B cell (primary cell): ENCODE measurements around the gene TIMP2. TPM values are rescaled to one million over a fixed set of nuclear protein-coding genes. Genes with fewer than 3 reads are reported as not detected.

Experiments
- ATAC-seq: fragments of 200-7000 bp; cut with Tn5 transposase; one replicate; pipeline ENCODE4 v1.10.0; 2021; ENCODE audit warnings: low read depth, mild to moderate bottlenecking, moderate number of reproducible peaks, moderate library complexity
- CTCF ChIA-PET: fragments of 350-600 bp; sonication (Branson Sonifier 250); formaldehyde crosslinking; loops from one replicate; lab custom pipeline; 2021; ENCODE audit warnings: antibody characterized with exemption, inconsistent platforms; lab: Charles Lee
- POLR2A ChIA-PET: fragments of 350-600 bp; sonication (Branson Sonifier 250); formaldehyde crosslinking; loops from one replicate; lab custom pipeline; 2021; ENCODE audit warnings: antibody characterized with exemption; lab: Charles Lee
- DNase-seq: peaks from one replicate; pipeline ENCODE4 v3.0.0; 2013
- H2AFZ ChIP-seq: 2 replicates; pipeline ENCODE4 v1.6.1; 2012; ENCODE audit warnings: mild to moderate bottlenecking, low read depth, low read length; ENCODE audit not compliant: insufficient read depth, poor library complexity, severe bottlenecking
- H3K27ac ChIP-seq, 2 donors: 1 replicate in 1 of 2; 2 replicates in 1 of 2; pipeline ENCODE4 v1.5.1; 2012 to 2013; ENCODE audit warnings: low read length in 2 of 2, mild to moderate bottlenecking in 2 of 2, moderate library complexity in 1 of 2
- H3K27me3 ChIP-seq, 4 experiments: fragments of 200-600 bp in 1 of 4; sonication (generic) in 1 of 4; replicated peaks in 1 of 4; 1 replicate in 2 of 4; 2 replicates in 2 of 4; pipeline versions ENCODE4 v1.6.1 to v1.7.0; 2013 to 2016; ENCODE audit warnings: low read length in 3 of 4, mild to moderate bottlenecking in 2 of 4, mixed read lengths in 1 of 4, moderate library complexity in 1 of 4; ENCODE audit not compliant: insufficient read depth in 4 of 4, control insufficient read depth in 3 of 4; ENCODE audit errors: control extremely low read depth in 1 of 4
- H3K36me3 ChIP-seq, 2 experiments: replicated peaks in 1 of 2; 1 replicate in 1 of 2; 2 replicates in 1 of 2; pipeline versions ENCODE4 v1.6.1 to v1.7.1; 2013; ENCODE audit warnings: low read length in 1 of 2; ENCODE audit not compliant: insufficient read depth in 2 of 2, control insufficient read depth in 1 of 2; ENCODE audit errors: control extremely low read depth in 1 of 2, extremely low read depth in 1 of 2
- H3K4me1 ChIP-seq, 2 donors: fragments of 200-600 bp in 1 of 2; sonication (generic) in 1 of 2; 1 replicate in 1 of 2; 2 replicates in 1 of 2; pipeline versions ENCODE4 v1.5.1 to v1.6.1; 2013 to 2017; ENCODE audit warnings: low read length in 2 of 2; ENCODE audit not compliant: control insufficient read depth in 2 of 2, insufficient read depth in 2 of 2
- H3K4me2 ChIP-seq: replicated peaks from 2 replicates; pipeline ENCODE3; 2012; ENCODE audit warnings: mild to moderate bottlenecking, low read depth, low read length; ENCODE audit not compliant: poor library complexity, severe bottlenecking
- H3K4me3 ChIP-seq, 5 experiments: fragments of 200-600 bp in 1 of 5; sonication (generic) in 1 of 5; 1 replicate in 3 of 5; 2 replicates in 2 of 5; pipeline versions ENCODE4 v1.5.1 to v1.7.0; 2011 to 2016; ENCODE audit warnings: low read length in 4 of 5, mild to moderate bottlenecking in 4 of 5, low read depth in 2 of 5, control low read depth in 1 of 5, moderate library complexity in 1 of 5; ENCODE audit not compliant: insufficient read depth in 1 of 5; ENCODE audit errors: control extremely low read depth in 1 of 5, extremely low read depth in 1 of 5
- H3K79me2 ChIP-seq: fragments of 200-600 bp; sonication (generic); one replicate; pipeline ENCODE4 v1.6.0; 2016; ENCODE audit warnings: low read length; ENCODE audit not compliant: control insufficient read depth, insufficient read depth
- H3K9ac ChIP-seq: fragments of 200-600 bp; sonication (generic); 2 replicates; pipeline ENCODE4 v1.6.1; 2017; ENCODE audit warnings: mild to moderate bottlenecking, low read length, moderate library complexity
- H3K9me3 ChIP-seq, 3 donors: one replicate each; pipeline versions ENCODE4 v1.6.1 to v1.7.1; 2013; ENCODE audit warnings: low read length in 2 of 3; ENCODE audit not compliant: control insufficient read depth in 2 of 3, insufficient read depth in 1 of 3; ENCODE audit errors: control extremely low read depth in 1 of 3
- H4K20me1 ChIP-seq: 2 replicates; pipeline ENCODE4 v1.6.0; 2012; ENCODE audit warnings: mild to moderate bottlenecking, low read length; ENCODE audit not compliant: insufficient read depth, control insufficient read depth, poor library complexity, severe bottlenecking
- H3K27ac Mint-ChIP-seq: one replicate; pipeline ENCODE4 v1.8.0; 2021; ENCODE audit warnings: mixed read lengths
- H3K27me3 Mint-ChIP-seq: one replicate; pipeline ENCODE4 v1.8.0; 2021; ENCODE audit warnings: mixed read lengths
- H3K4me1 Mint-ChIP-seq: one replicate; pipeline ENCODE4 v1.8.0; 2021; ENCODE audit warnings: mixed read lengths
- H3K4me3 Mint-ChIP-seq: one replicate; pipeline ENCODE4 v1.8.0; 2021; ENCODE audit warnings: mixed read lengths
- H3K9me3 Mint-ChIP-seq: one replicate; pipeline ENCODE4 v1.8.0; 2022; ENCODE audit warnings: mixed read lengths; ENCODE audit not compliant: insufficient read depth
- CTCF ChIP-seq: fragments of 200-600 bp; IDR thresholded peaks from one replicate; pipeline ENCODE4 v1.8.0; 2022; ENCODE audit warnings: antibody characterized with exemption, mild to moderate bottlenecking
- EZH2 ChIP-seq: IDR thresholded peaks from 2 replicates; pipeline ENCODE4 v1.6.1; 2012; ENCODE audit warnings: borderline replicate concordance, low read depth, mild to moderate bottlenecking, moderate library complexity, low read length; ENCODE audit not compliant: insufficient read depth, poor library complexity, severe bottlenecking
- whole genome bisulfite sequencing: methylation state at CpG from one replicate; pipeline ENCODE4 v1.1.5; 2013; ENCODE audit warnings: missing lambda C conversion rate; ENCODE audit not compliant: insufficient coverage; 5-methylcytosine and 5-hydroxymethylcytosine counted together
- intact Hi-C: fragments of 100-400 bp; cut with micrococcal nuclease; formaldehyde crosslinking; loops from one replicate; pipeline ENCODE4 v1.10.0; 2022
- polyA plus RNA-seq: library from polyadenylated mRNA; depleted of rRNA; stranded (reverse); fragments of >200 nt; gene quantifications from 2 replicates; pipeline ENCODE4 v1.2.3, GENCODE V29; 2012
- total RNA-seq, 2 donors: library from RNA; stranded (reverse); fragments of 120-200 nt in 1 of 2; gene quantifications; 1 replicate in 1 of 2; 2 replicates in 1 of 2; pipeline versions ENCODE4 v1.2.3 to v1.2.4, GENCODE V29; 2013 to 2022

The TIMP2 gene
- total and polyA plus RNA-seq, 2 donors (not counting 1 experiment from before 2014, with no cell fraction given), result 4.8 to 10.0 TPM

- Histone ChIP-seq H3K9me3 (no peaks in the 10 kb centered on the region), H3K27ac (no peak overlapping the region), H4K20me1 (no peaks in the 10 kb centered on the region), H3K27me3 (peaks cover 0 to 10% (median 1%) of the 10 kb centered on the region in 4 experiments), H3K4me2 (no peak overlapping the region), H3K4me1 (peaks cover 0 to 8% of the 10 kb centered on the region in 2 donors), H3K9ac (no peak overlapping the region), H3K79me2 (no peaks in the 10 kb centered on the region), H2AFZ (no peak overlapping the region), H3K4me3 (no peak overlapping the region), H3K36me3 (no peaks in the 10 kb centered on the region)
- TF ChIP-seq EZH2 (no peak), CTCF (no peak)
- Mint-ChIP-seq H3K4me3 (no peak overlapping the region), H3K9me3 (no peaks in the 10 kb centered on the region), H3K27ac (peak overlapping the region; percentile 15), H3K27me3 (peaks cover 11% of the 10 kb centered on the region), H3K4me1 (no peaks in the 10 kb centered on the region)
- CTCF ChIA-PET, result no interaction called here
- ATAC-seq (no peak), DNase-seq (no peak)
- POLR2A ChIA-PET, result no interaction called here
- intact Hi-C loops, result no loop called here
- WGBS, result 89% methylated on average over 18 of the region's 19 CpGs
These were observed 9.7 kb upstream of the TIMP2 start for GRCh38 chr17:78934681-78935418.

- Mint-ChIP-seq H3K4me1 (no peaks in the 10 kb centered on the region), H3K4me3 (no peak overlapping the region), H3K27ac (no peak overlapping the region), H3K27me3 (peaks cover 12% of the 10 kb centered on the region), H3K9me3 (no peaks in the 10 kb centered on the region)
- intact Hi-C loops, result no loop called here
- TF ChIP-seq CTCF (no peak), EZH2 (no peak)
- Histone ChIP-seq H3K36me3 (no peaks in the 10 kb centered on the region), H2AFZ (no peak overlapping the region), H3K79me2 (no peaks in the 10 kb centered on the region), H4K20me1 (no peaks in the 10 kb centered on the region), H3K9me3 (no peaks in the 10 kb centered on the region), H3K9ac (no peak overlapping the region), H3K4me1 (peaks cover 0 to 8% of the 10 kb centered on the region in 2 donors), H3K27me3 (peaks cover 0 to 7% (median 1%) of the 10 kb centered on the region in 4 experiments), H3K4me2 (no peak overlapping the region), H3K4me3 (no peak overlapping the region), H3K27ac (no peak overlapping the region)
- CTCF ChIA-PET, result no interaction called here
- POLR2A ChIA-PET, result no interaction called here
- ATAC-seq (no peak), DNase-seq (no peak)
- 62% methylated on average over 16 of the region's 16 CpGs for WGBS
These were observed 8.9 kb upstream of the TIMP2 start for GRCh38 chr17:78933959-78934568.
